HG03060 (cell line): ENCODE data around the gene C2orf76.
"Not testable (repeated sequence)": the region's sequence is repeated elsewhere in the genome, so short reads cannot be mapped to it uniquely, and the experiment has no call there.

ENCODE experiments used
- ATAC-seq: cut with Tn5 transposase; IDR thresholded peaks from one replicate; pipeline ENCODE4 v1.9.1; 2021; ENCODE audit warnings: low read depth, moderate number of reproducible peaks; ENCODE audit not compliant: unreplicated experiment

The C2orf76 gene

GRCh38 chr2:119377993-119378345 is 11.3 kb upstream of the C2orf76 start:
- no peak for ATAC-seq

DNA sequence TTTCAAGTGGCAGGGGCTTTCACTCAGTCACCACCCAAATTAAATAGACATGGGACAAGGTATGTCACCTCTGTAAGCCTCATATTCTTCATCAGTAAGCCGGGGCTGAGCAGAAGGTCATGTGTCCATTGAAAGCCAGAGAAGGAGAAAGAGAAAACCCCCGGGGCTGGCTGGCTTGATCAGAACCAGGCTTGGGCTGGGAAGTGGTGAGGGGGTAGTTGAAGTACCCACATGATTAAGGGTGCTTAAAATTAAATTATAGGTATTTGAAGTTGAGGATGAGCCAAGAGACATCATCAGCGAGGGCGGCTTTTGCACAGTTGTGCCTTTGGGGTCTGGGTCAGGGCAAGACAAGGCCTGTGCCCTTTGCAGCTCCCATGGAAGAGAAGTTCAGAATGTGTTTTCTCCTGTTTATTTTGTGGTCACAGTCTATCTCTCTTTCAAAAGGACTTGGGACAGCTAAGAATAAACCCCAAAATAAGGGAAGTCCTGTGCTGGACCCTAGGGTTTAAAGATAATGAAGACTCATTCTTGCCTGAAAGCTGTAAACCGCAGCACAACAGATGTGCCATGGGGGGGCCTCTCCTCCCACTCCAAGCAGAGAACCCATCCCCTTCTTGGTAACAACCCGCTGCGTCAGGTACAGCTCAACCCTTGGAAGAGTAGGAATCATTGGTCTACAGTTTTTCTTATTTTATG is 10.8 kb upstream of the C2orf76 start:
- no peak for ATAC-seq

DNA sequence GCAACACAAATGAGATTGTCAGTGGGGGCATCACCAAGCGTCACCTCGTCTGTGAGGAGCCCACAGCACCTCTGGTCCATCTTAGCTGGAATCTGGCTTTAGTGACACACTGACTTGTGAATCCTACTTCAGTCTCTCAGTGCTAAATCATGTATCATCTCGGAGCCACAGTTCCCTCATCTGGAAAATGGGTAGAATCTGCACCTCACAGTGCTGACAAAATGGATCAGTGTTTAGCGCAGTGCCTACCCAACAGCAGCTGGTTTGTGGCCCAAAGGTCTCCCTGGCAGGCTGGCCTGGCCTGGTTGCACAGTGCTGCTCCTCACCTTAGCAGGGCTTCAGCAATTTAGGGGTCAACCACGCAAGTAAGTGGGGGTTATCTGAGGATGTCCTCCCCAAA is 10.2 kb upstream of the C2orf76 start:
- no peak for ATAC-seq

DNA sequence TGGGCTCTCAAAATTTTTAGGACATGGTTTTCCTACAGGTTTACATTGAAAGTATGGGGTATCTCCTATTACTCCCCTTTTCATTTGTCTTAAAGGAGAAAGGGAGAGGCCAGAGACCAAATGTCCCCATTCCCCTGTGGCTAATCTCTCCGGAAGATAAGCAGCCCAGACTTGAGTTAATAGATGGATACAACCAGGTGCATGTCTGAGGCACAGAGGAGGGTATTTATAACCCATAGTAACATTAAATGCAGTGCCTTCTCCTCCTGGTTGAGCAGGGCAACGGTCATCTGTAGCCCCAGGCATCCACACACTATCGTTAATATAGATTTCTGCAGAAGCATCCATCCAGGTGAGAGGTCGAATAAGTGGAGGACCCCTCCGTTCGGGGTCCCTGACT is 9.8 kb upstream of the C2orf76 start:
- ATAC-seq = not testable (repeated sequence)

GRCh38 chr2:119373907-119374745 is 7.5 kb upstream of the C2orf76 start:
- ATAC-seq = not testable (repeated sequence)

- ATAC-seq = no peak
Observed at GRCh38 chr2:119372778-119373568, 6.3 kb upstream of the C2orf76 start.

DNA sequence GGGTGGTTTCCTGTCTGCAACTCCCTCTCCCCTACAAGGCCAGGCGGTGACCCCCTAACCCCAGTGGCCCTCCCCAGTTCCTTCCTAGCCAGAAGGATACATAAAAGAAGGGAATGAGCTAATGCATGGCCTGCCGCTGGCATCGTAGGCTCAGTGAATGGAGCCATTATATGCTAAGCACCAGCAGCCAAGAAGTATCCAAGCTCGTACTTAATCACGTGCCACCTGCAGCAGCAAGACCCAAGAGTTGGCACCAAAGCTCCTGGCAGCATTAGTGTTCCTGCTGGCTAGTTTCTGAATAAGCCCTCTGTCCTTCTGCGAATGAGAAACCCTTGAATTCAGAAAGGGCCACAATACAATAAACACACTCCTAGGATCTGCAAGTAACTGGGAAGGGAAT is 4.5 kb upstream of the C2orf76 start:
- ATAC-seq = no peak

- ATAC-seq = no peak
Observed at GRCh38 chr2:119369845-119370244, 3.2 kb upstream of the C2orf76 start.

GRCh38 chr2:119367472-119368099 is 952 bp upstream of the C2orf76 start:
- no peak for ATAC-seq

DNA sequence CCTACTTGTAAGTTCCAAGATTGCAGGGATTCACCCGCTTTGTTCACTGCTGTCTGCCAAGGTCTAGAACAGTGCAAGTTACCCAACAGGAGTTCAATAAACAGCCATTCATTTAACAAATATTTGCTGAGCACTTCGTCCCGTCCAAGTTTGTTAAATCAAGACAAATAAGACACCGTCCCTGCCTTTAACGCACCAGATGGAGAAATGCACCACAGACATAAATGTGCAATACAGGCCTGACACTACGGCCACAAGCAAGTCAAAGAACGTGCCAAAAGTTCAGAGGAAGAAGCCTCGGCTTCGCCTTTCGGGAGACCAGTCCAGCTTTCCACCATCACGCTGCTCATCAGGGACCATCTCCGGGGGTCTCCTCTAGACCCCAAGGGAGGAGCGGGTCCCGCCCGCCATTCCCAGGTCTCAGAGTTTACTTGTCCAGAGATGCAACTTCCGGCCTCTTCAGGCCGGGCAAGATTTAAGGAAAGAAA is 429 bp downstream of the C2orf76 start:
- ATAC-seq = peak; percentile 1

DNA sequence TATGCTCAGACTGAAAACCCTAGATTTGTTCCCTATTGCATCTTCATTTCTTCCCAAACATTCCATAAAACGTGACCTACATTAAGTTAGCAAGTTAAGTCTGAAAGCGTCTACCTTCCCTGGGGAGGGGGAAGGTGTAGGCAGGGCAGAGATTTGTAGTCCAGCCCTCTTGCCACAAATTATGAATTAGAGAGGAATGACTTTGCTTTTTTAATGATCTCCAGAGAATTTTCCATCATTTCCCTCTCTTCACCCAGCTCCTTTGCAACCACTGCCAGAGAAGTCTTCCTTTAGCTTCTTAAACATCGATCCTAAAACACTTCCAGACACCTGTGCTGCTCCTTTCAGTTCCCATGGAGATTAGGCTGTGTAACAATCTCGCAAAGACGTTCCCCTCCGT is 1.2 kb downstream of the C2orf76 start:
- ATAC-seq = no peak

- ATAC-seq = no peak
Observed at GRCh38 chr2:119364798-119365197, 1.8 kb downstream of the C2orf76 start.

GRCh38 chr2:119360423-119360966 is 6.1 kb downstream of the C2orf76 start:
- ATAC-seq = no peak

DNA sequence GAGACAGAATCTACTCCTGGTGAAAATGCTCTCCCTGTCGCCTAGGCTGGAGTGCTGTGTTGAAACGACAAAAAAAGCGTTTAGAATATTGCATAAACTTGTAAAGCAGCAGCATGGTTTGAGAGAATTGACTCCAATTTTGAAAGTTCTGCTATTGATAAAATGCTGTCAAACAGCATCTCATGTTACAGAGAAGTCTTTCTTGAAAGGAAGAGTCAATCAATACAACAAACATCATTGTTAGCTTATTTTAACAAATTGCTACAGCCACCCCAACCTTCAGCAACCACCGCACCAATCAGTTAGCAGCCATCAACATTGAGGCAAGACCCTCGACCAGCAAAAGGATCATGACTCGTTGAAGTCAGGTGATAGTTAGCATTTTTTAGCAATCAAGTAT is 6.9 kb downstream of the C2orf76 start:
- no peak for ATAC-seq

DNA sequence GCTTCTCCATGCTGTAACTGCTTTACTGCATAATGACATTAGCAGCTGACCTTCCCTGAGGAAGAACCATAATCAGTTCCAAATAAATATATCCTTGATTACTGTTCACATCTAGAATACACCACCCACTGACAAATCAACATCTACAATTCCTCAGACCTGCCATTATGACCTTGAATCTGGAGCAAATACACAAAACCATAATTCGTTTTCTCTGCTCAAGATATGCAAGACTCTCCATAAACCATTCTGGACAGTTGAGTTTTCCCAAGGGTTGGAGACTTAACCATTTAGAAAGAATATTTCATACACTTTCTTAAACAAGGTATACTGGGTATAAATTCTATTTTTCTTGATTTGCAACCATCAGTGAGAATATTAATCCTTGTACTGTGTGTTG is 11.8 kb downstream of the C2orf76 start:
- no peak for ATAC-seq

DNA sequence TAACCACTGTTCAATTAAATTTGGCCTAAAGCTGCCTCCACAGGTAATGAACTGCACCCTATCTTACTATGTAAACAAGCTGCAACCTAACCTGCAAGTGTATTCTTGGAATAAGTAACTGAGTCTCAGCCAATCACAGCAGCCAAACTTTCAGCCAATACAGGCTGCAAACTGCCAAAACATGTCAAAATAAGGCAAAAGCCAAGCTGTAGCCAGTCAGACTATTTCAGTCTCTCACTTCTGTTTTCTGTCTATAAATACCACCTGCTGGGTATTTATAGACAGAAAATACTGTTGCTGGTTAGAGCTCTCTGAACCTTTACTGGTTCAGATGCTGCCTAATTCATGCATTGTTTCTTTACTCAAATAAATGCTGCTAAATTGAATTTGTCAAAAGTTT is 14.3 kb downstream of the C2orf76 start:
- peak; percentile 97 for ATAC-seq

GRCh38 chr2:119350311-119350998 is 16.2 kb downstream of the C2orf76 start:
- no peak for ATAC-seq

DNA sequence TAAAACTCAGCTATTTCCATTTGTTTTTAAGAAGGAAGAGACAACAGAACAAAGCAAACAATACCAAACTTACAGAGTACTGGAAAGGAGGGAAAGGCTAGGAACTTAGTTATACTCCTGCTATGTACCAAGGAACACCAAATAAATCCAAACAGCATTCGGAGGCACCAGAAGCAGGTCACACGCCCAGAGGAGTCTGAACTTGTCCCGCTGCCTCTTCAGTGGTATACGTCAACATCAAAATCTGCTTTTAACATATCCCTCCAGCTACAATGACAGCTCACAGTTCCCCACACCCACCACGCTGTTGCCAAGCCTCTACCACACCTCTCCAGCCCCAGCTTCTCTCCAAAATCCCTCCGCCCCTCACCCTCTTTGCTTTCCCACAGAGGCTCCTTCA is 17.3 kb downstream of the C2orf76 start:
- ATAC-seq = no peak

DNA sequence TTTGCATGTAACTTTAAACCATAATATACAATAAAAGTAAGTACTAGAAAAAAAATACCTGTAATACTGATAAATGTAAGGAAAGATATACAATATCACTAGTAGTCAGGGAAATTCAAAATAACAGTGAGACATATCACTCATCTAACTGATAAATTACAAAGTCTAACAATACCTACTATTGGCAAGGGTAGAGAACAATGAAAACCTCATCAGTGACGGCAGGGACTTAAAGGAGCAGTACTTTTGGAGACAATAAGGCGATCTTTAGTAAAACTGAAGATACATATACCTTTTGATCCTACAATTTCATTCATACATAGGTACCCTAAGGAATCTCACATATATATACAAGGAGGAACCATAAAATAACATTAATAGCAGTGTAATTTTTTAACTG is 24.9 kb downstream of the C2orf76 start:
- no peak for ATAC-seq

DNA sequence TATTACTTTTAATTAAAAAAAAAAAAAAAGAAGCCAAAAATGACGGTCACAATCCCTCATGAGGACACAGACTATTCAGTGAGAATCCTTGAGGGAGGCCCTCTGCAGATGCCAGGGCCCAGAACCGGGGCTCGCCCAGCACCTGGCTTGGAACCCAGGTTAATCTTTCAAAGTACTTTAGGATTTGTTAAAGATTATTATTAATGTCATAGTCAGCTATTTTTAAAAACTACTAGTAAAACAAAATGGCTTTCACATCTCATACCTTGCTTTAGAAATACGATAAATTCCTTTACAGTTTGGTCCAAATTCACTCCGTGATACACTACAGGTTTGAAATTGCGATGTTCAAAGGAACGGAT is 27.1 kb downstream of the C2orf76 start:
- no peak for ATAC-seq
